DOHH2 (cell line): ENCODE data around the gene RILPL1.

Source experiments
- H3F3A ChIP-seq: fragments of 200-600 bp; sonication (generic), shearing (Covaris generic); 2 replicates; pipeline ENCODE4 v1.6.0; 2016; ENCODE audit warnings: antibody characterized with exemption, mild to moderate bottlenecking; ENCODE audit not compliant: control insufficient read depth, insufficient read depth
- H3K27ac ChIP-seq: fragments of 200-600 bp; sonication (generic); 2 replicates; pipeline ENCODE4 v1.5.1; 2014; ENCODE audit warnings: low read depth, mild to moderate bottlenecking, low read length, moderate library complexity
- H3K27me3 ChIP-seq: fragments of 200-600 bp; sonication (generic); 2 replicates; pipeline ENCODE4 v1.6.1; 2014; ENCODE audit warnings: mild to moderate bottlenecking, low read length, mixed read lengths; ENCODE audit not compliant: control insufficient read depth
- H3K36me3 ChIP-seq: fragments of 200-600 bp; sonication (generic); 2 replicates; pipeline ENCODE4 v1.6.1; 2014; ENCODE audit warnings: mild to moderate bottlenecking, low read length, moderate library complexity, mixed read lengths; ENCODE audit not compliant: control insufficient read depth
- H3K4me1 ChIP-seq: fragments of 200-600 bp; sonication (generic); 2 replicates; pipeline ENCODE4 v1.6.1; 2014; ENCODE audit warnings: mild to moderate bottlenecking, low read length, mixed read lengths; ENCODE audit not compliant: control insufficient read depth
- H3K4me2 ChIP-seq: fragments of 200-600 bp; sonication (generic); 2 replicates; pipeline ENCODE4 v1.6.0; 2014; ENCODE audit warnings: mild to moderate bottlenecking, low read length, moderate library complexity
- H3K4me3 ChIP-seq: fragments of 200-600 bp; sonication (generic); 2 replicates; pipeline ENCODE4 v1.5.1; 2014; ENCODE audit warnings: mild to moderate bottlenecking, low read length, mixed read lengths
- H3K79me2 ChIP-seq: fragments of 200-600 bp; sonication (generic); 2 replicates; pipeline ENCODE4 v1.6.1; 2014; ENCODE audit warnings: mild to moderate bottlenecking, low read length, mixed read lengths; ENCODE audit not compliant: control insufficient read depth
- H3K9me2 ChIP-seq: fragments of 200-600 bp; sonication (generic); replicated peaks from 2 replicates; pipeline ENCODE4 v1.6.1; 2014; ENCODE audit warnings: mild to moderate bottlenecking, low read length, mixed read lengths; ENCODE audit not compliant: control insufficient read depth
- H3K9me3 ChIP-seq: fragments of 200-600 bp; sonication (generic); 2 replicates; pipeline ENCODE4 v1.6.1; 2014; ENCODE audit warnings: antibody characterized with exemption, low read length, mixed read lengths; ENCODE audit not compliant: control insufficient read depth, insufficient read depth
- H4K20me1 ChIP-seq: fragments of 200-600 bp; sonication (generic); 2 replicates; pipeline ENCODE4 v1.6.0; 2014; ENCODE audit warnings: low read depth, mild to moderate bottlenecking, antibody characterized with exemption, low read length, moderate library complexity; ENCODE audit not compliant: control insufficient read depth, insufficient read depth
- EZH2phosphoT487 ChIP-seq: fragments of 200-600 bp; sonication (generic); IDR thresholded peaks from 2 replicates; pipeline ENCODE4 v1.6.1; 2017; ENCODE audit warnings: borderline replicate concordance, mild to moderate bottlenecking, antibody characterized with exemption, low read length, moderate library complexity, mixed read lengths
- TF ChIP-seq, protein P1 (sequence below): fragments of 200-600 bp; sonication (generic); IDR thresholded peaks from one replicate; pipeline ENCODE4 v1.5.1; 2014; ENCODE audit warnings: antibody characterized with exemption, mild to moderate bottlenecking, low read depth, low read length; ENCODE audit not compliant: poor library complexity, severe bottlenecking

Gene RILPL1

GRCh38 chr12:123487428-123487827 is 46.1 kb downstream of the RILPL1 start:
- Histone ChIP-seq H3K4me2 (no peak overlapping the region), H3F3A (no peaks in the 10 kb centered on the region), H3K4me3 (no peak overlapping the region), H3K27me3 (peaks cover 5% of the 10 kb centered on the region; the same call in 1 of the 2 replicates), H3K9me2 (no peaks in the 10 kb centered on the region), H3K36me3 (no peaks in the 10 kb centered on the region), H3K27ac (no peak overlapping the region), H3K9me3 (no peaks in the 10 kb centered on the region), H3K79me2 (no peaks in the 10 kb centered on the region), H4K20me1 (no peaks in the 10 kb centered on the region), H3K4me1 (peaks cover 11% of the 10 kb centered on the region)
- no peak for TF ChIP-seq EZH2phosphoT487
- TF ChIP-seq, protein P1, sequence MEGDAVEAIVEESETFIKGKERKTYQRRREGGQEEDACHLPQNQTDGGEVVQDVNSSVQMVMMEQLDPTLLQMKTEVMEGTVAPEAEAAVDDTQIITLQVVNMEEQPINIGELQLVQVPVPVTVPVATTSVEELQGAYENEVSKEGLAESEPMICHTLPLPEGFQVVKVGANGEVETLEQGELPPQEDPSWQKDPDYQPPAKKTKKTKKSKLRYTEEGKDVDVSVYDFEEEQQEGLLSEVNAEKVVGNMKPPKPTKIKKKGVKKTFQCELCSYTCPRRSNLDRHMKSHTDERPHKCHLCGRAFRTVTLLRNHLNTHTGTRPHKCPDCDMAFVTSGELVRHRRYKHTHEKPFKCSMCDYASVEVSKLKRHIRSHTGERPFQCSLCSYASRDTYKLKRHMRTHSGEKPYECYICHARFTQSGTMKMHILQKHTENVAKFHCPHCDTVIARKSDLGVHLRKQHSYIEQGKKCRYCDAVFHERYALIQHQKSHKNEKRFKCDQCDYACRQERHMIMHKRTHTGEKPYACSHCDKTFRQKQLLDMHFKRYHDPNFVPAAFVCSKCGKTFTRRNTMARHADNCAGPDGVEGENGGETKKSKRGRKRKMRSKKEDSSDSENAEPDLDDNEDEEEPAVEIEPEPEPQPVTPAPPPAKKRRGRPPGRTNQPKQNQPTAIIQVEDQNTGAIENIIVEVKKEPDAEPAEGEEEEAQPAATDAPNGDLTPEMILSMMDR = no peak

DNA sequence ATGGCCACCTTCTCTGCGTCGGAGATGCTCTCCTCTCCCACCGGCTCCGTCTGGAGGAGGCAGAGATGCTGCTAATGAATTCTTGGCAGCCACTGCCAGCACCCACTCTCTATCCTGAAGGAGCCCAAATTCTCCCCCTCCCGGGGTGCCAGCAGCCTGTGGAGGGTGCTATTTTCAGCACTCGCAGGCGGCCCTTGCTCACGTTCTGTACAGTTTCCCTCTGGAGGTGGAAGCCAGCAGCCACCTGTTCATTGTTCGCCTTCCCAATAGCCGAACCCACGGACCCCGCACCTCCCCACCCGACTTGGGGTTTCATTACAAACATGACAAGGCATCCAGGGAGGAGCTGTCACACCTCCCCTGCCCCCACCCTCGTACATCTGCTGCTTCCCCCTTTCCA is 47.8 kb downstream of the RILPL1 start:
- H3K4me3 ChIP-seq = no peak overlapping the region
- H3K27ac ChIP-seq = no peak overlapping the region
- H3F3A ChIP-seq = no peaks in the 10 kb centered on the region
- H3K4me1 ChIP-seq = peaks cover 16% of the 10 kb centered on the region
- no peaks in the 10 kb centered on the region for H4K20me1 ChIP-seq
- no peaks in the 10 kb centered on the region for H3K9me3 ChIP-seq
- H3K79me2 ChIP-seq = no peaks in the 10 kb centered on the region
- no peak overlapping the region for H3K4me2 ChIP-seq
- H3K27me3 ChIP-seq = peaks cover 5% of the 10 kb centered on the region; the same call in 1 of the 2 replicates
- TF ChIP-seq EZH2phosphoT487 = no peak
- TF ChIP-seq, protein P1 = no peak
- H3K9me2 ChIP-seq = no peaks in the 10 kb centered on the region
- H3K36me3 ChIP-seq = no peaks in the 10 kb centered on the region

- H3K27ac ChIP-seq = no peak overlapping the region
- H3K4me1 ChIP-seq = peaks cover 22% of the 10 kb centered on the region
- peak overlapping the region; percentile 26; the same call in 1 of the 2 replicates for H3K4me2 ChIP-seq
- no peaks in the 10 kb centered on the region for H3K36me3 ChIP-seq
- no peaks in the 10 kb centered on the region for H3K79me2 ChIP-seq
- no peak for TF ChIP-seq EZH2phosphoT487
- TF ChIP-seq, protein P1 = no peak
- H3F3A ChIP-seq = no peaks in the 10 kb centered on the region
- no peaks in the 10 kb centered on the region for H4K20me1 ChIP-seq
- H3K27me3 ChIP-seq = peaks cover 5% of the 10 kb centered on the region; the same call in 1 of the 2 replicates
- H3K9me2 ChIP-seq = no peaks in the 10 kb centered on the region
- H3K4me3 ChIP-seq = no peak overlapping the region
- no peaks in the 10 kb centered on the region for H3K9me3 ChIP-seq
These were observed 49.8 kb downstream of the RILPL1 start for GRCh38 chr12:123483602-123484248.
